ENCODE measurements around the gene NIT2.
A peak's percentile ranks its signal among the peaks of the same experiment; 100 is the strongest.
"Not testable (repeated sequence)": the region's sequence is repeated elsewhere in the genome, so short reads cannot be mapped to it uniquely, and the experiment has no call there.

NIT2 gene

GRCh38 chr3:100339786-100340185 is 5.2 kb downstream of the NIT2 start:
- DNase-seq: no peak

- no peak for DNase-seq
Observed at GRCh38 chr3:100340527-100340926, 6.0 kb downstream of the NIT2 start.

GRCh38 chr3:100348727-100349126 is 14.2 kb downstream of the NIT2 start:
- DNase-seq: no peak

GRCh38 chr3:100351770-100352169 is 17.2 kb downstream of the NIT2 start:
- DNase-seq: not testable (repeated sequence)

- no peak for DNase-seq
Observed at GRCh38 chr3:100352296-100353231, 18.0 kb downstream of the NIT2 start.

- DNase-seq: no peak
Observed at GRCh38 chr3:100354850-100355249, 20.3 kb downstream of the NIT2 start.

- DNase-seq: no peak
Observed at GRCh38 chr3:100358413-100358812, 23.9 kb downstream of the NIT2 start.

- no peak for DNase-seq
Observed at GRCh38 chr3:100359035-100359434, 24.5 kb downstream of the NIT2 start.

GRCh38 chr3:100360757-100361496 is 26.4 kb downstream of the NIT2 start:
- no peak for DNase-seq

- no peak for DNase-seq
Observed at GRCh38 chr3:100361897-100362296, 27.3 kb downstream of the NIT2 start.

- no peak for DNase-seq
Observed at GRCh38 chr3:100364421-100364820, 29.9 kb downstream of the NIT2 start.

GRCh38 chr3:100366424-100366823 is 31.9 kb downstream of the NIT2 start:
- DNase-seq: no peak

- no peak for DNase-seq
Observed at GRCh38 chr3:100368441-100368840, 33.9 kb downstream of the NIT2 start.

GRCh38 chr3:100370756-100371155 is 36.2 kb downstream of the NIT2 start:
- DNase-seq: no peak

- DNase-seq: no peak
Observed at GRCh38 chr3:100374521-100374920, 40.0 kb downstream of the NIT2 start.

GRCh38 chr3:100376301-100376700 is 41.7 kb downstream of the NIT2 start:
- DNase-seq: no peak

GRCh38 chr3:100384733-100385525 is 50.4 kb downstream of the NIT2 start:
- DNase-seq: no peak

GRCh38 chr3:100386437-100387074 is 52.0 kb downstream of the NIT2 start:
- DNase-seq: no peak

- DNase-seq: no peak
Observed at GRCh38 chr3:100389025-100389424, 54.5 kb downstream of the NIT2 start.

GRCh38 chr3:100395679-100396431 is 61.3 kb downstream of the NIT2 start:
- DNase-seq: peak; percentile 56

- DNase-seq: no peak
Observed at GRCh38 chr3:100396967-100397366, 62.4 kb downstream of the NIT2 start.
